Skeletal muscle cell (primary cell): ENCODE data around the gene TNFSF11.
A peak's percentile ranks its signal among the peaks of the same experiment; 100 is the strongest.
"Not testable (repeated sequence)": the region's sequence is repeated elsewhere in the genome, so short reads cannot be mapped to it uniquely, and the experiment has no call there.

Source experiments
- DNase-seq: peaks from one replicate; pipeline ENCODE4 v3.0.0-alpha.2; 2010; ENCODE audit warnings: low read depth
- H3K4me3 ChIP-seq: 2 replicates; pipeline ENCODE4 v1.5.1; 2011; ENCODE audit warnings: low read depth, mild to moderate bottlenecking, control low read depth, low read length, moderate library complexity

TNFSF11 gene

GRCh38 chr13:42559573-42560218 is 14.3 kb upstream of the TNFSF11 start:
- not testable (repeated sequence) for DNase-seq, H3K4me3 ChIP-seq

- DNase-seq, H3K4me3 ChIP-seq: not testable (repeated sequence)
Observed at GRCh38 chr13:42560320-42560719, 13.6 kb upstream of the TNFSF11 start.

GRCh38 chr13:42561752-42562467 is 12.0 kb upstream of the TNFSF11 start:
- no peak overlapping the region for H3K4me3 ChIP-seq
- DNase-seq = peak; percentile 21

- no peak overlapping the region for H3K4me3 ChIP-seq
- no peak for DNase-seq
Observed at GRCh38 chr13:42567906-42568305, 6.0 kb upstream of the TNFSF11 start.

- H3K4me3 ChIP-seq = no peak overlapping the region
- no peak for DNase-seq
Observed at GRCh38 chr13:42569576-42570344, 4.2 kb upstream of the TNFSF11 start.

- no peak for DNase-seq
- no peak overlapping the region for H3K4me3 ChIP-seq
Observed at GRCh38 chr13:42571895-42572294, 2.1 kb upstream of the TNFSF11 start.

- H3K4me3 ChIP-seq = peak overlapping the region; percentile 36
- DNase-seq = no peak
Observed at GRCh38 chr13:42574435-42575311, 721 bp downstream of the TNFSF11 start.

- DNase-seq = no peak
- H3K4me3 ChIP-seq = no peak overlapping the region
Observed at GRCh38 chr13:42575938-42576337, 2.0 kb downstream of the TNFSF11 start.

- H3K4me3 ChIP-seq = no peak overlapping the region
- no peak for DNase-seq
Observed at GRCh38 chr13:42577538-42577937, 3.6 kb downstream of the TNFSF11 start.

- no peak overlapping the region for H3K4me3 ChIP-seq
- no peak for DNase-seq
Observed at GRCh38 chr13:42580644-42581043, 6.7 kb downstream of the TNFSF11 start.

GRCh38 chr13:42581427-42581826 is 7.5 kb downstream of the TNFSF11 start:
- no peak for DNase-seq
- H3K4me3 ChIP-seq = no peak overlapping the region

GRCh38 chr13:42591602-42592001 is 17.6 kb downstream of the TNFSF11 start:
- no peak for DNase-seq
- H3K4me3 ChIP-seq = no peak overlapping the region

- no peak for DNase-seq
- H3K4me3 ChIP-seq = no peak overlapping the region
Observed at GRCh38 chr13:42592915-42593900, 19.3 kb downstream of the TNFSF11 start.

- no peak overlapping the region for H3K4me3 ChIP-seq
- DNase-seq = peak; percentile 95
Observed at GRCh38 chr13:42594481-42595252, 20.7 kb downstream of the TNFSF11 start.

- DNase-seq = no peak
- H3K4me3 ChIP-seq = no peak overlapping the region
Observed at GRCh38 chr13:42595253-42595571, 21.3 kb downstream of the TNFSF11 start.

- no peak overlapping the region for H3K4me3 ChIP-seq
- no peak for DNase-seq
Observed at GRCh38 chr13:42597505-42597904, 23.6 kb downstream of the TNFSF11 start.

- DNase-seq = no peak
- no peak overlapping the region for H3K4me3 ChIP-seq
Observed at GRCh38 chr13:42600943-42601342, 27.0 kb downstream of the TNFSF11 start.

GRCh38 chr13:42602906-42603305 is 29.0 kb downstream of the TNFSF11 start:
- no peak for DNase-seq
- H3K4me3 ChIP-seq = no peak overlapping the region
